IMR-90 (cell line): Measurements from ENCODE around the gene PES1. TPM values are rescaled to one million over a fixed set of nuclear protein-coding genes. Genes with fewer than 3 reads are reported as not detected.
A peak's percentile ranks its signal among the peaks of the same experiment; 100 is the strongest.

Experiments used
- ATAC-seq: fragments of 200-7000 bp; cut with Tn5 transposase; 2 replicates; pipeline ENCODE4 v1.9.1; 2020; ENCODE audit warnings: low read depth, mild to moderate bottlenecking, moderate library complexity
- BruUV-seq: library from RNA; stranded (reverse); fragments of 400-500 nt; replicated peaks from 2 replicates; lab custom pipeline; 2021; lab: Mats Ljungman, UMichigan
- CTCF ChIA-PET: fragments of 300-600 bp; formaldehyde crosslinking; extraction: SDS; loops from one replicate; lab custom pipeline; 2021; ENCODE audit warnings: antibody characterized with exemption; lab: Yijun Ruan, JAX
- POLR2A ChIA-PET: fragments of 300-600 bp; sonication (Branson Sonifier 250); formaldehyde crosslinking; loops from one replicate; lab custom pipeline; 2022; ENCODE audit warnings: antibody characterized with exemption; ENCODE audit not compliant: unreplicated experiment; lab: Charles Lee
- DNase-seq: peaks from one replicate; pipeline ENCODE4 v3.0.0; 2013
- H2AFZ ChIP-seq: replicated peaks from 2 replicates; pipeline ENCODE3; 2013; ENCODE audit warnings: low read length, mild to moderate bottlenecking; ENCODE audit not compliant: poor library complexity
- H2AK5ac ChIP-seq: 2 replicates; pipeline ENCODE4 v1.6.1; 2013; ENCODE audit warnings: low read depth, low read length, inconsistent platforms
- H2AK9ac ChIP-seq: replicated peaks from 2 replicates; pipeline ENCODE3; 2013; ENCODE audit warnings: mild to moderate bottlenecking, low read depth, low read length, moderate library complexity; ENCODE audit not compliant: poor library complexity
- H2BK120ac ChIP-seq: 2 replicates; pipeline ENCODE4 v1.6.1; 2013; ENCODE audit warnings: low read depth, low read length, inconsistent platforms
- H2BK15ac ChIP-seq: 3 replicates; pipeline ENCODE4 v1.6.1; 2013; ENCODE audit warnings: low read depth, low read length, inconsistent platforms
- H2BK20ac ChIP-seq: 2 replicates; pipeline ENCODE4 v1.6.1; 2013; ENCODE audit warnings: low read depth, mild to moderate bottlenecking, inconsistent platforms, low read length, moderate library complexity
- H2BK5ac ChIP-seq: 2 replicates; pipeline ENCODE4 v1.6.1; 2013; ENCODE audit warnings: mild to moderate bottlenecking, low read depth, low read length, inconsistent platforms; ENCODE audit not compliant: poor library complexity, severe bottlenecking
- H3K14ac ChIP-seq: replicated peaks from 2 replicates; pipeline ENCODE4 v1.6.1; 2013; ENCODE audit warnings: low read depth, low read length, inconsistent platforms
- H3K18ac ChIP-seq: 2 replicates; pipeline ENCODE4 v1.6.1; 2013; ENCODE audit warnings: low read depth, low read length, control low read depth
- H3K23ac ChIP-seq: 2 replicates; pipeline ENCODE4 v1.6.1; 2013; ENCODE audit warnings: low read depth, low read length, inconsistent platforms
- H3K27ac ChIP-seq: 2 replicates; pipeline ENCODE4 v1.5.1; 2013; ENCODE audit warnings: mild to moderate bottlenecking, control low read depth, low read length; ENCODE audit not compliant: insufficient read depth
- H3K27me3 ChIP-seq: 2 replicates; pipeline ENCODE4 v1.6.1; 2013; ENCODE audit warnings: low read length; ENCODE audit not compliant: control insufficient read depth, insufficient read depth
- H3K36me3 ChIP-seq: 2 replicates; pipeline ENCODE4 v1.6.1; 2013; ENCODE audit warnings: low read length, mixed read lengths; ENCODE audit not compliant: control insufficient read depth, insufficient read depth
- H3K4ac ChIP-seq: 2 replicates; pipeline ENCODE4 v1.6.1; 2013; ENCODE audit warnings: low read depth, low read length, inconsistent platforms
- H3K4me1 ChIP-seq: 2 replicates; pipeline ENCODE4 v1.6.1; 2013; ENCODE audit warnings: low read length, mixed read lengths; ENCODE audit not compliant: control insufficient read depth, insufficient read depth
- H3K4me2 ChIP-seq: 2 replicates; pipeline ENCODE4 v1.6.1; 2013; ENCODE audit warnings: low read depth, mild to moderate bottlenecking, control low read depth, low read length, moderate library complexity
- H3K4me3 ChIP-seq: 2 replicates; pipeline ENCODE4 v1.5.1; 2013; ENCODE audit warnings: low read depth, mild to moderate bottlenecking, control low read depth, low read length, moderate library complexity; ENCODE audit not compliant: insufficient read depth
- H3K56ac ChIP-seq: 2 replicates; pipeline ENCODE4 v1.6.1; 2013; ENCODE audit warnings: low read length, inconsistent platforms; ENCODE audit not compliant: insufficient read depth; ENCODE audit errors: extremely low read depth
- H3K79me1 ChIP-seq, 2 experiments: 2 replicates each; pipeline ENCODE4 v1.6.1; 2013; ENCODE audit warnings: low read length in 2 of 2, inconsistent platforms in 1 of 2, low read depth in 1 of 2
- H3K9ac ChIP-seq: 2 replicates; pipeline ENCODE4 v1.6.1; 2013; ENCODE audit warnings: low read depth, low read length, control low read depth
- H3K9me1 ChIP-seq: 2 replicates; pipeline ENCODE4 v1.6.1; 2013; ENCODE audit warnings: low read length, inconsistent platforms; ENCODE audit not compliant: insufficient read depth
- H3K9me3 ChIP-seq: 2 replicates; pipeline ENCODE4 v1.6.1; 2013; ENCODE audit warnings: low read length; ENCODE audit not compliant: control insufficient read depth, insufficient read depth
- H4K20me1 ChIP-seq: 2 replicates; pipeline ENCODE4 v1.6.1; 2013; ENCODE audit warnings: low read length, inconsistent platforms; ENCODE audit not compliant: insufficient read depth
- H4K5ac ChIP-seq: 2 replicates; pipeline ENCODE4 v1.6.1; 2013; ENCODE audit warnings: mild to moderate bottlenecking, low read depth, low read length, control low read depth
- H4K8ac ChIP-seq, 2 experiments: 2 replicates each; pipeline ENCODE4 v1.6.1; 2013; ENCODE audit warnings: low read depth in 2 of 2, low read length in 2 of 2, control low read depth in 1 of 2, inconsistent platforms in 1 of 2
- H4K91ac ChIP-seq: 2 replicates; pipeline ENCODE4 v1.6.1; 2013; ENCODE audit warnings: low read depth, low read length, inconsistent platforms; ENCODE audit not compliant: insufficient read depth
- BHLHE40 ChIP-seq: fragments of 150-350 bp; IDR thresholded peaks from 2 replicates; pipeline ENCODE4 v1.6.1; 2016; ENCODE audit warnings: mild to moderate bottlenecking, low read depth, low read length
- CEBPB ChIP-seq: IDR thresholded peaks from 2 replicates; pipeline ENCODE4 v1.6.1; 2012; ENCODE audit warnings: low read depth, low read length, improper control_type of control experiment
- CHD1 ChIP-seq: IDR thresholded peaks from 2 replicates; pipeline ENCODE4 v1.6.1; 2012; ENCODE audit warnings: low read depth, low read length, improper control_type of control experiment
- CTCF ChIP-seq: conservative IDR thresholded peaks from 2 replicates; pipeline ENCODE4 v1.5.1; 2012; ENCODE audit warnings: mild to moderate bottlenecking, low read depth, low read length, improper control_type of control experiment
- ELK1 ChIP-seq: fragments of 150-350 bp; IDR thresholded peaks from 2 replicates; pipeline ENCODE4 v1.6.1; 2016; ENCODE audit warnings: low read depth, mild to moderate bottlenecking, low read length, moderate library complexity, borderline replicate concordance
- FOS ChIP-seq: fragments of 150-350 bp; IDR thresholded peaks from 2 replicates; pipeline ENCODE4 v1.6.1; 2016; ENCODE audit warnings: low read depth, low read length
- MAFK ChIP-seq: IDR thresholded peaks from 2 replicates; pipeline ENCODE4 v1.6.1; 2012; ENCODE audit warnings: low read depth, low read length, improper control_type of control experiment
- MAZ ChIP-seq: IDR thresholded peaks from 2 replicates; pipeline ENCODE4 v1.6.1; 2012; ENCODE audit warnings: low read depth, mild to moderate bottlenecking, low read length, improper control_type of control experiment, moderate library complexity, borderline replicate concordance
- MXI1 ChIP-seq: IDR thresholded peaks from 2 replicates; pipeline ENCODE4 v1.6.1; 2012; ENCODE audit warnings: low read depth, mild to moderate bottlenecking, low read length, moderate library complexity, borderline replicate concordance
- NFE2L2 ChIP-seq: fragments of 150-350 bp; IDR thresholded peaks from 2 replicates; pipeline ENCODE4 v1.6.1; 2016; ENCODE audit warnings: low read depth, mild to moderate bottlenecking, low read length
- POLR2A ChIP-seq: IDR thresholded peaks from 2 replicates; pipeline ENCODE4 v1.6.1; 2012; ENCODE audit warnings: mild to moderate bottlenecking, low read depth, low read length
- RAD21 ChIP-seq: IDR thresholded peaks from 2 replicates; pipeline ENCODE4 v1.6.1; 2012; ENCODE audit warnings: low read length, improper control_type of control experiment
- RCOR1 ChIP-seq: IDR thresholded peaks from 2 replicates; pipeline ENCODE4 v1.6.1; 2012; ENCODE audit warnings: mild to moderate bottlenecking, low read length, improper control_type of control experiment; ENCODE audit not compliant: insufficient replicate concordance
- RFX5 ChIP-seq: IDR thresholded peaks from 2 replicates; pipeline ENCODE4 v1.8.0; 2012; ENCODE audit warnings: low read depth, mild to moderate bottlenecking, low read length, moderate library complexity
- SMC3 ChIP-seq: fragments of 150-350 bp; IDR thresholded peaks from 2 replicates; pipeline ENCODE4 v1.6.1; 2016; ENCODE audit warnings: low read depth, mild to moderate bottlenecking, antibody characterized with exemption, low read length, moderate library complexity
- USF2 ChIP-seq: fragments of 150-350 bp; IDR thresholded peaks from 2 replicates; pipeline ENCODE4 v1.6.1; 2017; ENCODE audit warnings: mild to moderate bottlenecking, antibody characterized with exemption, low read length, low read depth
- WGBS, 2 experiments: methylation state at CpG; one replicate each; pipeline versions ENCODE4 v1.1.5 to v1.1.7; 2013; ENCODE audit warnings: missing lambda C conversion rate in 2 of 2; ENCODE audit not compliant: insufficient read length in 1 of 2; ENCODE audit errors: extremely low coverage in 2 of 2; 5-methylcytosine and 5-hydroxymethylcytosine counted together
- dilution Hi-C: fragments of 300-500 bp; cut with HindIII; formaldehyde crosslinking; loops from one replicate; pipeline ENCODE4 v1.14.3; 2018; ENCODE audit warnings: low sequenced_read_pairs; ENCODE audit not compliant: unreplicated experiment
- in situ Hi-C: fragments of 300-500 bp; cut with MboI; formaldehyde crosslinking; loops from 3 replicates; pipeline ENCODE4 v1.14.3; 2019; ENCODE audit warnings: low sequenced_read_pairs, inconsistent platforms, mixed read lengths
- intact Hi-C: fragments of 100-400 bp; cut with micrococcal nuclease; formaldehyde crosslinking; loops from 2 replicates; pipeline ENCODE4 v1.10.0; 2022
- polyA plus RNA-seq, 3 experiments: library from polyadenylated mRNA; depleted of rRNA; stranded (reverse); fragments of >200 nt; gene quantifications; 2 replicates each; pipeline ENCODE4 v1.2.3, GENCODE V29; 2012; ENCODE audit warnings: low replicate concordance in 1 of 3
- total RNA-seq: library from RNA; depleted of rRNA; stranded (reverse); fragments of >200 nt; gene quantifications from 2 replicates; pipeline ENCODE4 v1.2.3, GENCODE V29; 2012

The PES1 gene
- total and polyA plus RNA-seq, 2 of the 4 experiments (the other 2 are of a cell fraction) = 120 to 142 TPM

- H4K91ac ChIP-seq = no peak within 1 kb of the TSS
- BruUV-seq = no TSS peak
- no peak within 1 kb of the TSS for H3K23ac ChIP-seq
- H2AFZ ChIP-seq = peak within 1 kb of the TSS; percentile 32
- no peaks in the 10 kb centered on the region for H3K79me1 ChIP-seq
- peaks cover 2% of the 10 kb centered on the region; the same call in 1 of the 2 replicates for H3K4me1 ChIP-seq
- H3K36me3 ChIP-seq = no peaks in the 10 kb centered on the region
- H3K56ac ChIP-seq = no peak within 1 kb of the TSS
- in situ Hi-C loops (no loop called here), dilution Hi-C loops (no loop called here), intact Hi-C loops (no loop called here)
- H3K4me2 ChIP-seq = no peak within 1 kb of the TSS
- no peak within 1 kb of the TSS for H2AK9ac ChIP-seq
- no peak within 1 kb of the TSS for H2AK5ac ChIP-seq
- no peak within 1 kb of the TSS for H4K5ac ChIP-seq
- H3K27me3 ChIP-seq = peaks cover 63% of the 10 kb centered on the region
- no peak within 1 kb of the TSS for H2BK120ac ChIP-seq
- TF ChIP-seq POLR2A (no peak), USF2 (no peak), BHLHE40 (no peak), CHD1 (no peak), MXI1 (no peak), ELK1 (no peak), SMC3 (no peak), CEBPB (no peak), CTCF (no peak), RFX5 (no peak), FOS (no peak), NFE2L2 (no peak), MAZ (no peak), MAFK (no peak), RCOR1 (no peak), RAD21 (no peak)
- no peak within 1 kb of the TSS for H3K27ac ChIP-seq
- no peaks in the 10 kb centered on the region; the same call in 1 of the 2 replicates for H4K20me1 ChIP-seq
- WGBS, 2 experiments = 56% methylated on average over 5 of the region's 7 CpGs; no CpG with 5 or more reads in 1 of the 2 experiments
- H3K18ac ChIP-seq = no peak within 1 kb of the TSS
- no peak for DNase-seq
- no peak within 1 kb of the TSS for H3K4ac ChIP-seq
- no peak within 1 kb of the TSS for H2BK20ac ChIP-seq
- POLR2A ChIA-PET = no interaction called here
- H3K9me1 ChIP-seq = no peaks in the 10 kb centered on the region
- ATAC-seq = no peak
- H2BK5ac ChIP-seq = no peak within 1 kb of the TSS
- CTCF ChIA-PET = no interaction called here
- no peak within 1 kb of the TSS for H4K8ac ChIP-seq
- H2BK15ac ChIP-seq = no peak within 1 kb of the TSS
- no peak within 1 kb of the TSS for H3K4me3 ChIP-seq
- H3K9me3 ChIP-seq = no peaks in the 10 kb centered on the region
- H3K9ac ChIP-seq = no peak within 1 kb of the TSS
- H3K14ac ChIP-seq = no peak within 1 kb of the TSS
Measured at GRCh38 chr22:30546616-30547015, 45.1 kb downstream of the PES1 start, which contains the start of gene SEC14L6. Gene SEC14L6, minus strand, starts transcription at chr22:30546741. Its CDS starts 59 bp downstream, at chr22:30546682.
